Measurements from ENCODE around the gene UGGT2.
"Not testable (repeated sequence)": the region's sequence is repeated elsewhere in the genome, so short reads cannot be mapped to it uniquely, and the experiment has no call there.

The UGGT2 gene

GRCh38 chr13:95763601-95764000 is 289.6 kb downstream of the UGGT2 start:
- Histone ChIP-seq H3K36me3 (ENCODE audit: insufficient read depth) (no peaks in the 10 kb centered on the region), H3K9ac (no peak overlapping the region), H4K20me1 (ENCODE audit: insufficient read depth) (no peaks in the 10 kb centered on the region), H3K4me3 (IDR thresholded peaks at IDR 0.05; ENCODE audit: insufficient read depth, low read depth, low read length) (no peak overlapping the region), H3K79me2 (ENCODE audit: insufficient read depth, low read depth) (no peaks in the 10 kb centered on the region), H3K27me3 (ENCODE audit: insufficient read depth, low read depth) (no peaks in the 10 kb centered on the region), H3K27ac (no peak overlapping the region), H2AFZ (ENCODE audit: low read depth) (no peak overlapping the region), H3K4me2 (no peak overlapping the region), H3K4me1 (ENCODE audit: low read depth, poor library complexity, severe bottlenecking) (peaks cover 10% of the 10 kb centered on the region)
- no peak for TF ChIP-seq CTCF (conservative IDR thresholded peaks at IDR 0.05; ENCODE audit: low read depth, low read length)

GRCh38 chr13:95762626-95763025 is 290.6 kb downstream of the UGGT2 start:
- H3K27ac ChIP-seq; H3K4me2 ChIP-seq; H2AFZ ChIP-seq (ENCODE audit: low read depth); H3K4me3 ChIP-seq (IDR thresholded peaks at IDR 0.05; ENCODE audit: insufficient read depth, low read depth, low read length); H3K9ac ChIP-seq; H3K27me3 ChIP-seq (ENCODE audit: insufficient read depth, low read depth); H3K4me1 ChIP-seq (ENCODE audit: low read depth, poor library complexity, severe bottlenecking); H4K20me1 ChIP-seq (ENCODE audit: insufficient read depth); H3K36me3 ChIP-seq (ENCODE audit: insufficient read depth); H3K79me2 ChIP-seq (ENCODE audit: insufficient read depth, low read depth): not testable (repeated sequence)

- H3K4me2 ChIP-seq = no peak overlapping the region
- H3K27ac ChIP-seq = no peak overlapping the region
- no peaks in the 10 kb centered on the region for H3K4me1 ChIP-seq (ENCODE audit: low read depth, poor library complexity, severe bottlenecking)
- H3K4me3 ChIP-seq (IDR thresholded peaks at IDR 0.05; ENCODE audit: insufficient read depth, low read depth, low read length) = no peak overlapping the region
- H4K20me1 ChIP-seq (ENCODE audit: insufficient read depth) = no peaks in the 10 kb centered on the region
- no peak overlapping the region for H2AFZ ChIP-seq (ENCODE audit: low read depth)
- H3K9ac ChIP-seq = no peak overlapping the region
- no peaks in the 10 kb centered on the region for H3K36me3 ChIP-seq (ENCODE audit: insufficient read depth)
- no peak for TF ChIP-seq CTCF (conservative IDR thresholded peaks at IDR 0.05; ENCODE audit: low read depth, low read length)
- no peaks in the 10 kb centered on the region for H3K79me2 ChIP-seq (ENCODE audit: insufficient read depth, low read depth)
- no peaks in the 10 kb centered on the region for H3K27me3 ChIP-seq (ENCODE audit: insufficient read depth, low read depth)
Measured at GRCh38 chr13:95756072-95756471, 297.1 kb downstream of the UGGT2 start.

- H3K36me3 ChIP-seq (ENCODE audit: insufficient read depth) = no peaks in the 10 kb centered on the region
- no peak overlapping the region for H3K27ac ChIP-seq
- no peaks in the 10 kb centered on the region for H3K27me3 ChIP-seq (ENCODE audit: insufficient read depth, low read depth)
- no peaks in the 10 kb centered on the region for H4K20me1 ChIP-seq (ENCODE audit: insufficient read depth)
- H3K79me2 ChIP-seq (ENCODE audit: insufficient read depth, low read depth) = no peaks in the 10 kb centered on the region
- H3K4me3 ChIP-seq (IDR thresholded peaks at IDR 0.05; ENCODE audit: insufficient read depth, low read depth, low read length) = no peak overlapping the region
- TF ChIP-seq CTCF (conservative IDR thresholded peaks at IDR 0.05; ENCODE audit: low read depth, low read length) = no peak
- H3K4me2 ChIP-seq = no peak overlapping the region
- H3K4me1 ChIP-seq (ENCODE audit: low read depth, poor library complexity, severe bottlenecking) = no peaks in the 10 kb centered on the region
- H2AFZ ChIP-seq (ENCODE audit: low read depth) = no peak overlapping the region
- no peak overlapping the region for H3K9ac ChIP-seq
Measured at GRCh38 chr13:95754069-95754468, 299.1 kb downstream of the UGGT2 start.

GRCh38 chr13:95752677-95753076 is 300.5 kb downstream of the UGGT2 start:
- no peaks in the 10 kb centered on the region for H3K79me2 ChIP-seq (ENCODE audit: insufficient read depth, low read depth)
- H3K27me3 ChIP-seq (ENCODE audit: insufficient read depth, low read depth) = no peaks in the 10 kb centered on the region
- H3K4me2 ChIP-seq = no peak overlapping the region
- no peaks in the 10 kb centered on the region for H4K20me1 ChIP-seq (ENCODE audit: insufficient read depth)
- H3K4me3 ChIP-seq (IDR thresholded peaks at IDR 0.05; ENCODE audit: insufficient read depth, low read depth, low read length) = no peak overlapping the region
- H3K36me3 ChIP-seq (ENCODE audit: insufficient read depth) = no peaks in the 10 kb centered on the region
- H3K27ac ChIP-seq = no peak overlapping the region
- H2AFZ ChIP-seq (ENCODE audit: low read depth) = no peak overlapping the region
- H3K9ac ChIP-seq = no peak overlapping the region
- no peaks in the 10 kb centered on the region for H3K4me1 ChIP-seq (ENCODE audit: low read depth, poor library complexity, severe bottlenecking)
- TF ChIP-seq CTCF (conservative IDR thresholded peaks at IDR 0.05; ENCODE audit: low read depth, low read length) = no peak
